ENCODE data around the gene MATR3. TPM values are rescaled to one million over a fixed set of nuclear protein-coding genes. Genes with fewer than 3 reads are reported as not detected.

The MATR3 gene
- polyA plus RNA-seq, 1 donor from 2014 or later, result 1,016 TPM

DNA sequence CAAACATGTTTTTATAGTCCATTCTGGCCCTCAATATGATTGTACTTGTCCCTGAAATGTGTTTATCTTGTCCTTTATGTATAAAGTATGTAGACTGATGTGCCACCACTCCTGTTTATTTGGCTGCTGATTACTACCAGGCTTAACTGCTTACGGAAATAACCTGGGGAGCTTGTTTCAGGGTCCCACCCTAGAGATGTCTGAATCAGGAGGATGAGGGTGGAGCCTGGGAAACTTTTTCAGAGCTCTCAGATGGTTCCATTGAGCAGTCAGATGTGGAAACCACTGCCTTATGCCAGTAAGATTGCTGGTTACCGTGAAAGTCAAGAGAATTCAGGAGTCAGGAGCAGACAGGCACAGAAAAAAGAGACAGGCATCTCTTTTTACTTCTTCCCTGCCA is 70.4 kb downstream of the MATR3 start:
- H3K4me3 ChIP-seq (ENCODE audit: low read length), result no peak overlapping the region
- H3K27me3 ChIP-seq (ENCODE audit: insufficient read depth, low read depth, low read length), result no peaks in the 10 kb centered on the region
- H2AFZ ChIP-seq (ENCODE audit: low read depth, low read length), result no peak overlapping the region
- no peaks in the 10 kb centered on the region for H3K9me3 ChIP-seq (ENCODE audit: low read length)
- no peak overlapping the region for H3K27ac ChIP-seq (ENCODE audit: low read length)
- H3K4me2 ChIP-seq (ENCODE audit: low read length), result no peak overlapping the region
- H3K9me2 ChIP-seq (ENCODE audit: insufficient read depth, low read length), result no peaks in the 10 kb centered on the region
- peaks cover 26% of the 10 kb centered on the region for H3K79me2 ChIP-seq (replicated peaks; ENCODE audit: insufficient read depth, low read length)
- TF ChIP-seq EZH2 (IDR thresholded peaks at IDR 0.05; ENCODE audit: borderline replicate concordance, insufficient read depth, low read length, poor library complexity, severe bottlenecking), result no peak
- TF ChIP-seq POLR2AphosphoS5 (IDR thresholded peaks at IDR 0.05), result no peak
- TF ChIP-seq TAF1 (IDR thresholded peaks at IDR 0.05; ENCODE audit: low read depth), result no peak
- TF ChIP-seq, protein P1, sequence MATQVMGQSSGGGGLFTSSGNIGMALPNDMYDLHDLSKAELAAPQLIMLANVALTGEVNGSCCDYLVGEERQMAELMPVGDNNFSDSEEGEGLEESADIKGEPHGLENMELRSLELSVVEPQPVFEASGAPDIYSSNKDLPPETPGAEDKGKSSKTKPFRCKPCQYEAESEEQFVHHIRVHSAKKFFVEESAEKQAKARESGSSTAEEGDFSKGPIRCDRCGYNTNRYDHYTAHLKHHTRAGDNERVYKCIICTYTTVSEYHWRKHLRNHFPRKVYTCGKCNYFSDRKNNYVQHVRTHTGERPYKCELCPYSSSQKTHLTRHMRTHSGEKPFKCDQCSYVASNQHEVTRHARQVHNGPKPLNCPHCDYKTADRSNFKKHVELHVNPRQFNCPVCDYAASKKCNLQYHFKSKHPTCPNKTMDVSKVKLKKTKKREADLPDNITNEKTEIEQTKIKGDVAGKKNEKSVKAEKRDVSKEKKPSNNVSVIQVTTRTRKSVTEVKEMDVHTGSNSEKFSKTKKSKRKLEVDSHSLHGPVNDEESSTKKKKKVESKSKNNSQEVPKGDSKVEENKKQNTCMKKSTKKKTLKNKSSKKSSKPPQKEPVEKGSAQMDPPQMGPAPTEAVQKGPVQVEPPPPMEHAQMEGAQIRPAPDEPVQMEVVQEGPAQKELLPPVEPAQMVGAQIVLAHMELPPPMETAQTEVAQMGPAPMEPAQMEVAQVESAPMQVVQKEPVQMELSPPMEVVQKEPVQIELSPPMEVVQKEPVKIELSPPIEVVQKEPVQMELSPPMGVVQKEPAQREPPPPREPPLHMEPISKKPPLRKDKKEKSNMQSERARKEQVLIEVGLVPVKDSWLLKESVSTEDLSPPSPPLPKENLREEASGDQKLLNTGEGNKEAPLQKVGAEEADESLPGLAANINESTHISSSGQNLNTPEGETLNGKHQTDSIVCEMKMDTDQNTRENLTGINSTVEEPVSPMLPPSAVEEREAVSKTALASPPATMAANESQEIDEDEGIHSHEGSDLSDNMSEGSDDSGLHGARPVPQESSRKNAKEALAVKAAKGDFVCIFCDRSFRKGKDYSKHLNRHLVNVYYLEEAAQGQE (IDR thresholded peaks at IDR 0.05; ENCODE audit: borderline replicate concordance), result no peak
- TF ChIP-seq EP300 (conservative IDR thresholded peaks at IDR 0.05; ENCODE audit: poor library complexity, severe bottlenecking), result no peak
- TF ChIP-seq SMC3 (conservative IDR thresholded peaks at IDR 0.05; ENCODE audit: poor library complexity), result no peak
- TF ChIP-seq, protein P2, sequence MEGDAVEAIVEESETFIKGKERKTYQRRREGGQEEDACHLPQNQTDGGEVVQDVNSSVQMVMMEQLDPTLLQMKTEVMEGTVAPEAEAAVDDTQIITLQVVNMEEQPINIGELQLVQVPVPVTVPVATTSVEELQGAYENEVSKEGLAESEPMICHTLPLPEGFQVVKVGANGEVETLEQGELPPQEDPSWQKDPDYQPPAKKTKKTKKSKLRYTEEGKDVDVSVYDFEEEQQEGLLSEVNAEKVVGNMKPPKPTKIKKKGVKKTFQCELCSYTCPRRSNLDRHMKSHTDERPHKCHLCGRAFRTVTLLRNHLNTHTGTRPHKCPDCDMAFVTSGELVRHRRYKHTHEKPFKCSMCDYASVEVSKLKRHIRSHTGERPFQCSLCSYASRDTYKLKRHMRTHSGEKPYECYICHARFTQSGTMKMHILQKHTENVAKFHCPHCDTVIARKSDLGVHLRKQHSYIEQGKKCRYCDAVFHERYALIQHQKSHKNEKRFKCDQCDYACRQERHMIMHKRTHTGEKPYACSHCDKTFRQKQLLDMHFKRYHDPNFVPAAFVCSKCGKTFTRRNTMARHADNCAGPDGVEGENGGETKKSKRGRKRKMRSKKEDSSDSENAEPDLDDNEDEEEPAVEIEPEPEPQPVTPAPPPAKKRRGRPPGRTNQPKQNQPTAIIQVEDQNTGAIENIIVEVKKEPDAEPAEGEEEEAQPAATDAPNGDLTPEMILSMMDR (IDR thresholded peaks at IDR 0.05; ENCODE audit: poor library complexity, severe bottlenecking), result no peak
- no peak for TF ChIP-seq RAD21 (conservative IDR thresholded peaks at IDR 0.05)
- no peak for TF ChIP-seq MXI1 (conservative IDR thresholded peaks at IDR 0.05; ENCODE audit: poor library complexity, severe bottlenecking)
- peaks cover 17% of the 10 kb centered on the region for H3K36me3 ChIP-seq (ENCODE audit: insufficient read depth, low read length)
- no peak overlapping the region for H3K9ac ChIP-seq (ENCODE audit: low read length)
- no peaks in the 10 kb centered on the region for H4K20me1 ChIP-seq (ENCODE audit: insufficient read depth)
- H3F3A ChIP-seq (ENCODE audit: insufficient read depth, low read length, poor library complexity, severe bottlenecking), result no peaks in the 10 kb centered on the region

DNA sequence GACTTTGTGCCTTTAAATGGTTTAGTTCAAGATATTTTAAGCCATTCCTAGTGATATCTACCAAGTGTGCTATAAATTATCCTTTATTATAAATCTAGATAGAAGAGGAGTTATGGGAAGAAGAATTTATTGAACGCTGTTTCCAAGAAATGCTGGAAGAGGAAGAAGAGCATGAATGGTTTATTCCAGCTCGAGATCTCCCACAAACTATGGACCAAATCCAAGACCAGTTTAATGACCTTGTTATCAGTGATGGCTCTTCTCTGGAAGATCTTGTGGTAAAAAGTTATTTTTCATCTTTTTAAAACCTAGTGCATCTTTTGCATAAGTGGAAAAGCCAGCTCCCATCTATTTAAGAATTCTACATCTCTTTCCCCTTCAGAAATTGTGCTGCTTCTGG is 70.9 kb downstream of the MATR3 start:
- no peak overlapping the region for H3K27ac ChIP-seq (ENCODE audit: low read length)

More for the DNA sequence above, 70.9 kb downstream of the MATR3 start:
- Histone ChIP-seq H3K79me2 (replicated peaks; ENCODE audit: insufficient read depth, low read length) (peaks cover 21% of the 10 kb centered on the region), H3K9me3 (ENCODE audit: low read length) (no peaks in the 10 kb centered on the region), H2AFZ (ENCODE audit: low read depth, low read length) (no peak overlapping the region), H3F3A (ENCODE audit: insufficient read depth, low read length, poor library complexity, severe bottlenecking) (no peaks in the 10 kb centered on the region), H3K36me3 (ENCODE audit: insufficient read depth, low read length) (peaks cover 17% of the 10 kb centered on the region), H3K27me3 (ENCODE audit: insufficient read depth, low read depth, low read length) (no peaks in the 10 kb centered on the region), H3K9ac (ENCODE audit: low read length) (no peak overlapping the region), H3K4me3 (ENCODE audit: low read length) (no peak overlapping the region), H4K20me1 (ENCODE audit: insufficient read depth) (no peaks in the 10 kb centered on the region), H3K4me2 (ENCODE audit: low read length) (no peak overlapping the region), H3K9me2 (ENCODE audit: insufficient read depth, low read length) (no peaks in the 10 kb centered on the region)
- no peak for TF ChIP-seq SMC3 (conservative IDR thresholded peaks at IDR 0.05; ENCODE audit: poor library complexity)
- TF ChIP-seq POLR2AphosphoS5 (IDR thresholded peaks at IDR 0.05), result no peak
- no peak for TF ChIP-seq EP300 (conservative IDR thresholded peaks at IDR 0.05; ENCODE audit: poor library complexity, severe bottlenecking)
- TF ChIP-seq, protein P2 (IDR thresholded peaks at IDR 0.05; ENCODE audit: poor library complexity, severe bottlenecking), result no peak
- TF ChIP-seq, protein P1 (IDR thresholded peaks at IDR 0.05; ENCODE audit: borderline replicate concordance), result no peak
- no peak for TF ChIP-seq TAF1 (IDR thresholded peaks at IDR 0.05; ENCODE audit: low read depth)
- no peak for TF ChIP-seq RAD21 (conservative IDR thresholded peaks at IDR 0.05)
- TF ChIP-seq MXI1 (conservative IDR thresholded peaks at IDR 0.05; ENCODE audit: poor library complexity, severe bottlenecking), result no peak
- no peak for TF ChIP-seq EZH2 (IDR thresholded peaks at IDR 0.05; ENCODE audit: borderline replicate concordance, insufficient read depth, low read length, poor library complexity, severe bottlenecking)
